Endothelial cell of umbilical vein (primary cell): ENCODE results near the gene TAF12. TPM values are rescaled to one million over a fixed set of nuclear protein-coding genes. Genes with fewer than 3 reads are reported as not detected.

Experiments
- BruUV-seq: library from RNA; stranded (reverse); fragments of 400-500 nt; replicated peaks from 2 replicates; lab custom pipeline; 2021; lab: Mats Ljungman, UMichigan
- CTCF ChIA-PET: fragments of 300-600, 350-600 bp; sonication (Branson Sonifier 250); formaldehyde crosslinking; loops from one replicate; lab custom pipeline; 2021; ENCODE audit warnings: antibody characterized with exemption, inconsistent platforms; lab: Charles Lee
- POLR2A ChIA-PET: fragments of 300-600, 350-600 bp; sonication (Branson Sonifier 250); formaldehyde crosslinking; loops from one replicate; lab custom pipeline; 2021; ENCODE audit warnings: antibody characterized with exemption, inconsistent platforms; lab: Charles Lee
- DNase-seq: peaks from one replicate; pipeline ENCODE4 v3.0.0-alpha.2; 2011; ENCODE audit warnings: low read depth, low spot score
- FAIRE-seq: peaks from 2 replicates; lab custom pipeline; 2011; peaks lifted over from hg19 to GRCh38; lab: Jason Lieb, UNC
- H2AFZ ChIP-seq: 2 replicates; pipeline ENCODE4 v1.6.0; 2012; ENCODE audit warnings: low read depth, low read length, control low read depth, inconsistent platforms
- H3K27ac ChIP-seq: 2 replicates; pipeline ENCODE4 v1.5.1; 2011; ENCODE audit warnings: low read depth, mild to moderate bottlenecking, control low read depth, low read length, moderate library complexity; ENCODE audit not compliant: insufficient read depth
- H3K27me3 ChIP-seq, 2 experiments: 2 replicates each; pipeline versions ENCODE4 v1.6.0 to v1.6.1; 2011; ENCODE audit warnings: low read length in 2 of 2, mixed read lengths in 1 of 2; ENCODE audit not compliant: control insufficient read depth in 2 of 2, insufficient read depth in 2 of 2
- H3K36me3 ChIP-seq, 2 experiments: 2 replicates in 1 of 2; 3 replicates in 1 of 2; pipeline ENCODE4 v1.5.1; 2011; ENCODE audit warnings: low read length in 2 of 2, mild to moderate bottlenecking in 1 of 2, moderate library complexity in 1 of 2; ENCODE audit not compliant: control insufficient read depth in 2 of 2, insufficient read depth in 2 of 2; ENCODE audit errors: extremely low read depth in 1 of 2
- H3K4me1 ChIP-seq: 3 replicates; pipeline ENCODE4 v1.5.1; 2011; ENCODE audit warnings: mild to moderate bottlenecking, low read length; ENCODE audit not compliant: control insufficient read depth, insufficient read depth; ENCODE audit errors: extremely low read depth
- H3K4me2 ChIP-seq: 2 replicates; pipeline ENCODE4 v1.6.1; 2011; ENCODE audit warnings: low read length, control low read depth, mixed read lengths; ENCODE audit not compliant: insufficient read depth
- H3K4me3 ChIP-seq, 3 experiments: fragments of 200-600 bp in 1 of 3; sonication (generic), shearing (Covaris generic) in 1 of 3; replicated peaks in 1 of 3; 2 replicates each; pipeline ENCODE4 v1.5.1; 2011 to 2016; ENCODE audit warnings: control low read depth in 3 of 3, low read length in 3 of 3, mild to moderate bottlenecking in 2 of 3, inconsistent platforms in 1 of 3, low read depth in 1 of 3, moderate library complexity in 1 of 3; ENCODE audit not compliant: insufficient read depth in 1 of 3
- H3K79me2 ChIP-seq: 2 replicates; pipeline ENCODE4 v1.6.0; 2012; ENCODE audit warnings: low read length, inconsistent platforms; ENCODE audit not compliant: control insufficient read depth, insufficient read depth
- H3K9ac ChIP-seq: replicated peaks from 2 replicates; pipeline ENCODE3; 2011; ENCODE audit warnings: low read length, control low read depth; ENCODE audit not compliant: insufficient read depth; ENCODE audit errors: extremely low read depth
- H3K9me1 ChIP-seq: replicated peaks from 3 replicates; pipeline ENCODE4 v1.6.0; 2011; ENCODE audit warnings: mild to moderate bottlenecking, low read length; ENCODE audit not compliant: control insufficient read depth, insufficient read depth; ENCODE audit errors: extremely low read depth
- H3K9me3 ChIP-seq: replicated peaks from 2 replicates; pipeline ENCODE4 v1.5.1; 2012; ENCODE audit warnings: low read length, inconsistent platforms; ENCODE audit not compliant: control insufficient read depth, insufficient read depth
- H4K20me1 ChIP-seq: replicated peaks from 2 replicates; pipeline ENCODE3; 2011; ENCODE audit warnings: mild to moderate bottlenecking, low read length; ENCODE audit not compliant: control insufficient read depth, insufficient read depth; ENCODE audit errors: extremely low read depth
- CTCF ChIP-seq, 2 donors: IDR thresholded peaks; 1 replicate in 1 of 2; 2 replicates in 1 of 2; pipeline ENCODE4 v1.5.1; 2011; ENCODE audit warnings: low read length in 2 of 2, mild to moderate bottlenecking in 2 of 2, moderate library complexity in 2 of 2, control low read depth in 1 of 2, inconsistent platforms in 1 of 2, low read depth in 1 of 2; ENCODE audit not compliant: insufficient read depth in 1 of 2; ENCODE audit errors: extremely low read depth in 1 of 2
- EZH2 ChIP-seq: IDR thresholded peaks from 2 replicates; pipeline ENCODE4 v1.6.1; 2012; ENCODE audit warnings: borderline replicate concordance, low read depth, mild to moderate bottlenecking, moderate library complexity, low read length, inconsistent platforms; ENCODE audit not compliant: severe bottlenecking
- FOS ChIP-seq: IDR thresholded peaks from 2 replicates; pipeline ENCODE4 v1.6.1; 2011; ENCODE audit warnings: mild to moderate bottlenecking, low read length, moderate library complexity, borderline replicate concordance; ENCODE audit not compliant: insufficient read depth
- GATA2 ChIP-seq: IDR thresholded peaks from 2 replicates; pipeline ENCODE4 v1.7.0; 2011; ENCODE audit warnings: low read depth, mild to moderate bottlenecking, moderate library complexity, mixed read lengths, low read length; ENCODE audit not compliant: insufficient read length, insufficient read depth
- JUN ChIP-seq: IDR thresholded peaks from 2 replicates; pipeline ENCODE4 v1.6.1; 2011; ENCODE audit warnings: borderline replicate concordance, low read depth; ENCODE audit not compliant: insufficient read length, insufficient read depth
- MAX ChIP-seq: IDR thresholded peaks from 2 replicates; pipeline ENCODE4 v1.6.1; 2011; ENCODE audit not compliant: insufficient read depth, insufficient read length
- MYC ChIP-seq: IDR thresholded peaks from one replicate; pipeline ENCODE4 v1.6.1; 2011; ENCODE audit warnings: mild to moderate bottlenecking, low read depth, low read length
- POLR2A ChIP-seq: IDR thresholded peaks from 2 replicates; pipeline ENCODE4 v1.6.1; 2012; ENCODE audit warnings: low read depth, mild to moderate bottlenecking, control low read depth, low read length
- POLR2AphosphoS5 ChIP-seq: IDR thresholded peaks from 2 replicates; pipeline ENCODE4 v1.6.1; 2012; ENCODE audit warnings: low read depth, mild to moderate bottlenecking, control low read depth, low read length, moderate library complexity; ENCODE audit not compliant: insufficient read depth
- dilution Hi-C: fragments of 300-500 bp; cut with MboI; formaldehyde crosslinking; loops from one replicate; pipeline ENCODE4 v1.15.0; 2019; ENCODE audit warnings: low sequenced_read_pairs; ENCODE audit not compliant: extremely low pct_ligation_motif_present
- intact Hi-C: fragments of 100-400 bp; cut with micrococcal nuclease; formaldehyde crosslinking; loops from one replicate; pipeline ENCODE4 v1.10.0; 2022
- polyA plus RNA-seq, 4 experiments: library from polyadenylated mRNA; depleted of rRNA in 3 of 4; stranded (reverse) in 3 of 4; unstranded in 1 of 4; fragments of >200 nt; gene quantifications; 2 replicates each; pipeline versions ENCODE4 v1.2.1 to v1.2.3, GENCODE V29; 2011 to 2012; ENCODE audit warnings: missing spikeins in 1 of 4
- total RNA-seq: library from RNA; stranded (reverse); gene quantifications from 2 replicates; pipeline ENCODE4 v1.2.3, GENCODE V29; 2021

Gene TAF12
- total and polyA plus RNA-seq, 2 donors (not counting 3 experiments of a cell fraction or from before 2014, with no cell fraction given) = 17.7 to 18.2 TPM

GRCh38 chr1:28642056-28642846, 616 bp downstream of the TAF12 start:
- peak overlapping the region; percentile 70 to 89 (median 82) for H3K4me3 ChIP-seq
- dilution Hi-C loops = no loop called here
- ChIA-PET POLR2A (interaction anchor here (0.6 to 1.5 kb wide), 11 partner anchors 10 to 394 kb away, joined by 3 to 10 read pairs (median 3); partner anchors contain the start of genes GMEB1, RCC1 and YTHDF2), CTCF (interaction anchor here (0.9 to 2.8 kb wide), 11 partner anchors 26 to 973 kb away, joined by 3 to 25 read pairs (median 7); partner anchors contain the start of genes GMEB1 and YTHDF2)
- peak overlapping the region; percentile 84 for H3K9ac ChIP-seq
- peak; percentile 53 for DNase-seq
- intact Hi-C loops = loop anchor here (1.0 to 5.0 kb wide), 4 partner anchors 61 to 560 kb away; partner anchors contain the start of gene SRSF4
- no peaks in the 10 kb centered on the region for H3K9me1 ChIP-seq
- H4K20me1 ChIP-seq = no peaks in the 10 kb centered on the region
- H2AFZ ChIP-seq = peak overlapping the region; percentile 74
- H3K27ac ChIP-seq = peak overlapping the region; percentile 70
- no peak for FAIRE-seq
- no peak for TF ChIP-seq GATA2
- no peak for TF ChIP-seq POLR2AphosphoS5
- no peak for TF ChIP-seq JUN
- TF ChIP-seq POLR2A = no peak
- TF ChIP-seq MYC = no peak
- no peak for TF ChIP-seq EZH2
- TF ChIP-seq CTCF (IDR thresholded peaks at IDR 0.05; ENCODE audit: extremely low read depth in 1 of 2, insufficient read depth in 1 of 2, low read depth in 1 of 2, low read length in 2 of 2) = no peak
- TF ChIP-seq FOS = no peak
- TF ChIP-seq MAX = no peak
- H3K4me1 ChIP-seq = peaks cover 16% of the 10 kb centered on the region
- no peaks in the 10 kb centered on the region for H3K36me3 ChIP-seq
- peak overlapping the region; percentile 95 for H3K4me2 ChIP-seq
- no peaks in the 10 kb centered on the region for H3K27me3 ChIP-seq
- BruUV-seq = no TSS peak
- peaks cover 7% of the 10 kb centered on the region for H3K79me2 ChIP-seq
- no peaks in the 10 kb centered on the region for H3K9me3 ChIP-seq
